ENCODE data around the gene ZPLD1. TPM values are rescaled to one million over a fixed set of nuclear protein-coding genes. Genes with fewer than 3 reads are reported as not detected.

The ZPLD1 gene
- total and polyA plus RNA-seq, 10 of the 15 experiments (the other 5 are each of a cell fraction or from before 2014, with no cell fraction given) = not detected

GRCh38 chr3:102510663-102511062 is 75.8 kb downstream of the ZPLD1 start:
- 45% methylated on average over 3 of the region's 3 CpGs for WGBS (ENCODE audit: insufficient coverage, insufficient replicate concordance, low lambda C conversion rate, missing lambda C conversion rate)
- no peak overlapping the region for H3K4me2 ChIP-seq (ENCODE audit: control insufficient read depth, insufficient read depth)

More at GRCh38 chr3:102510663-102511062, 75.8 kb downstream of the ZPLD1 start:
- SMC1A ChIA-PET (ENCODE audit: uncharacterized antibody, unreplicated experiment) = no interaction called here
- Histone ChIP-seq H3K9me3 (replicated peaks; ENCODE audit: control insufficient read depth, insufficient read depth, low read length) (no peaks in the 10 kb centered on the region), H4K20me1 (ENCODE audit: control insufficient read depth, insufficient read depth) (no peaks in the 10 kb centered on the region), H3K4me3 (no peak overlapping the region), H3K27me3 (replicated peaks in 1 of 2; ENCODE audit: control insufficient read depth in 2 of 2, insufficient read depth in 2 of 2, low read length in 1 of 2) (no peaks in the 10 kb centered on the region), H3K9ac (ENCODE audit: control insufficient read depth, insufficient read depth, low read length) (no peak overlapping the region), H3K4me1 (ENCODE audit: control insufficient read depth, insufficient read depth, low read length) (no peaks in the 10 kb centered on the region), H2AFZ (ENCODE audit: control insufficient read depth, low read depth, low read length) (no peak overlapping the region), H3K79me2 (ENCODE audit: control insufficient read depth, insufficient read depth, low read length) (no peaks in the 10 kb centered on the region), H3K36me3 (ENCODE audit: control insufficient read depth in 2 of 2, insufficient read depth in 2 of 2, low read length in 1 of 2) (no peaks in the 10 kb centered on the region), H3K27ac (ENCODE audit: control insufficient read depth, insufficient read depth) (no peak overlapping the region)
- RAD21 ChIA-PET (ENCODE audit: unreplicated experiment) = no interaction called here
- TF ChIP-seq BCL11A (IDR thresholded peaks at IDR 0.05; ENCODE audit: low read depth, low read length) = no peak
- TF ChIP-seq FOXK2 (IDR thresholded peaks at IDR 0.05) = no peak
- TF ChIP-seq BCL3 (IDR thresholded peaks at IDR 0.05; ENCODE audit: borderline replicate concordance, insufficient read depth, low read depth, low read length, poor library complexity, severe bottlenecking) = no peak
- TF ChIP-seq EED (IDR thresholded peaks at IDR 0.05; ENCODE audit: low read depth) = no peak
- TF ChIP-seq LARP7 (IDR thresholded peaks at IDR 0.05) = no peak
- TF ChIP-seq RELA (IDR thresholded peaks at IDR 0.05; ENCODE audit: borderline replicate concordance, partially characterized antibody) = no peak
- TF ChIP-seq HDAC6 (IDR thresholded peaks at IDR 0.05; ENCODE audit: unreplicated experiment) = no peak
- TF ChIP-seq, protein P1, sequence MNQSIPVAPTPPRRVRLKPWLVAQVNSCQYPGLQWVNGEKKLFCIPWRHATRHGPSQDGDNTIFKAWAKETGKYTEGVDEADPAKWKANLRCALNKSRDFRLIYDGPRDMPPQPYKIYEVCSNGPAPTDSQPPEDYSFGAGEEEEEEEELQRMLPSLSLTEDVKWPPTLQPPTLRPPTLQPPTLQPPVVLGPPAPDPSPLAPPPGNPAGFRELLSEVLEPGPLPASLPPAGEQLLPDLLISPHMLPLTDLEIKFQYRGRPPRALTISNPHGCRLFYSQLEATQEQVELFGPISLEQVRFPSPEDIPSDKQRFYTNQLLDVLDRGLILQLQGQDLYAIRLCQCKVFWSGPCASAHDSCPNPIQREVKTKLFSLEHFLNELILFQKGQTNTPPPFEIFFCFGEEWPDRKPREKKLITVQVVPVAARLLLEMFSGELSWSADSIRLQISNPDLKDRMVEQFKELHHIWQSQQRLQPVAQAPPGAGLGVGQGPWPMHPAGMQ (IDR thresholded peaks at IDR 0.05; ENCODE audit: borderline replicate concordance) = no peak
- no peak for TF ChIP-seq IKZF2 (IDR thresholded peaks at IDR 0.05)
- no peak for TF ChIP-seq CBFB (IDR thresholded peaks at IDR 0.05; ENCODE audit: low read depth)
- no peak for TF ChIP-seq MEF2B (IDR thresholded peaks at IDR 0.05; ENCODE audit: partially characterized antibody, poor library complexity, severe bottlenecking)
- TF ChIP-seq POLR2AphosphoS5 (IDR thresholded peaks at IDR 0.05; ENCODE audit: low read length) = no peak
- TF ChIP-seq GATAD2B (conservative IDR thresholded peaks at IDR 0.05; ENCODE audit: low read depth) = no peak
- no peak for TF ChIP-seq TAF1 (IDR thresholded peaks at IDR 0.05; ENCODE audit: borderline replicate concordance, low read depth, low read length)
- no peak for TF ChIP-seq PML (IDR thresholded peaks at IDR 0.05; ENCODE audit: low read length)
- TF ChIP-seq HDGF (IDR thresholded peaks at IDR 0.05) = no peak
- TF ChIP-seq ZNF622 (IDR thresholded peaks at IDR 0.05) = no peak
- in situ Hi-C loops (cut with MboI) (no loop called here), intact Hi-C loops (cut with micrococcal nuclease; ENCODE audit: unreplicated experiment) (no loop called here)
- CTCF ChIA-PET = interaction anchor here (1.4 kb wide), 1 partner anchor 282 kb away, joined by 3 read pairs; no protein-coding TSS in a partner anchor
- POLR2A ChIA-PET = no interaction called here
- FAIRE-seq (no peak), ATAC-seq (no peak), DNase-seq (ENCODE audit: low read depth, low spot score) (no peak)
- no TSS peak for BruUV-seq (replicated peaks)
